GM12873 (cell line): Measurements from ENCODE around the gene LAMC2.

Source experiments
- TF ChIP-seq, protein P1 (sequence below): IDR thresholded peaks from 2 replicates; pipeline ENCODE4 v1.5.1; 2012; ENCODE audit warnings: low read depth, mild to moderate bottlenecking, moderate library complexity, low read length, control low read depth; ENCODE audit not compliant: insufficient read depth; ENCODE audit errors: missing control alignments

Gene LAMC2

DNA sequence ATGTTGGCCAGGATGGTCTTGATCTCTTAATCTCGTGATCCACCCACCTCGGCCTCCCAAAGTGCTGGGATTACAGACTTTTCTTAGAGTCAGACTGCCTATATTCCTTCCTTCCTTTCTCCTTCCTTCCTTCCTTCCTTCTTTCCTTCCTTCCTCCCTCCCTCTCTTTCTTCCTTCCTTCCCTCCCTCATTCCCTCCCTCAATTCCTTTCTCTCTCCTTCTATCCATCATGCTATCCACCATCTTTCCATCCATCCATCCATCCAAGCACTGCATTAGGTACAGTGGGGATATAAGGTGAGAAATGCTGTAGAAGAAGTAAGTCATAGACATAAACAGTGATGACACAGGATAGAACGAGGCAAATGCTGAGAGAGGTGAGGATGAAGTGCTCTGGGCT, 13.2 kb downstream of the LAMC2 start:
- TF ChIP-seq, protein P1, sequence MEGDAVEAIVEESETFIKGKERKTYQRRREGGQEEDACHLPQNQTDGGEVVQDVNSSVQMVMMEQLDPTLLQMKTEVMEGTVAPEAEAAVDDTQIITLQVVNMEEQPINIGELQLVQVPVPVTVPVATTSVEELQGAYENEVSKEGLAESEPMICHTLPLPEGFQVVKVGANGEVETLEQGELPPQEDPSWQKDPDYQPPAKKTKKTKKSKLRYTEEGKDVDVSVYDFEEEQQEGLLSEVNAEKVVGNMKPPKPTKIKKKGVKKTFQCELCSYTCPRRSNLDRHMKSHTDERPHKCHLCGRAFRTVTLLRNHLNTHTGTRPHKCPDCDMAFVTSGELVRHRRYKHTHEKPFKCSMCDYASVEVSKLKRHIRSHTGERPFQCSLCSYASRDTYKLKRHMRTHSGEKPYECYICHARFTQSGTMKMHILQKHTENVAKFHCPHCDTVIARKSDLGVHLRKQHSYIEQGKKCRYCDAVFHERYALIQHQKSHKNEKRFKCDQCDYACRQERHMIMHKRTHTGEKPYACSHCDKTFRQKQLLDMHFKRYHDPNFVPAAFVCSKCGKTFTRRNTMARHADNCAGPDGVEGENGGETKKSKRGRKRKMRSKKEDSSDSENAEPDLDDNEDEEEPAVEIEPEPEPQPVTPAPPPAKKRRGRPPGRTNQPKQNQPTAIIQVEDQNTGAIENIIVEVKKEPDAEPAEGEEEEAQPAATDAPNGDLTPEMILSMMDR, result no peak

DNA sequence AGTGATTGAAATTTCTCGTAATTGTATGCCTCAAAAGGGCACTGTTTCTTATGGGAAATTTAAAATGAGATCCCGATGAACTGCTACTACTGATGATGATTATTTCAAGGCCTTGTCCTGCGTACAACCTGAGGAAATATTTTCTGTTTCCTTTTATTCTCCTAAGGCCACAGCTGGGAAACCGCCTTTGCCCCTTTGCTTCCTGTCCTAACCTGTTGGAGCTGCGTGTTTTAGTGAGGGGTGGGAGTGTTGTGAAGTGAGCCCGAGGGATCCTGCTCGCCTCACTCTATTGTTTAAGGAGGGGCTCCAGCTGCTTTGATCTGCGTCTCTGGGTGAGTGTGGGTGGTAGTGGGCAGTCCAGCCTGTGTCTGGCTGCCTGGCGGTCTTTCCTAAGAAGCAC, 14.4 kb downstream of the LAMC2 start:
- TF ChIP-seq, protein P1, result no peak

DNA sequence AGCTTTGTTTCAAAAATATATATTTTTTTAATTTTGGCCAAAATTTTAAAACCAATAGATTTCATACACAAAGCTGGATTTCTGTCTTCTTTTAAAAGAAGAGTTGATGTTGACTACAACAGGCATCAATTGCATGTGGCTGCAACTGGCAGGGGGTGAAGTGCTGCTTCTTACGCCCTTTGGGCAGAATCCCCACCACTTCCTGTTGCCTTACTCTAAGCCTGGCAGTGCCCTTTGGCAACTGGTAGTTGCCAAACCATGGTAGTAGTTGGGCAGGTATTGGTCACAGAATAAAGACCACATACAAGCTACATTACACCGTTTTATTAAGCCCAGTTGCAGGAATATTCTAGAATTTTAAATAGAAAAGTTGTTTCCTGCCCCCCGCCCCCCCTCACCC, 17.0 kb downstream of the LAMC2 start:
- TF ChIP-seq, protein P1, result no peak

DNA sequence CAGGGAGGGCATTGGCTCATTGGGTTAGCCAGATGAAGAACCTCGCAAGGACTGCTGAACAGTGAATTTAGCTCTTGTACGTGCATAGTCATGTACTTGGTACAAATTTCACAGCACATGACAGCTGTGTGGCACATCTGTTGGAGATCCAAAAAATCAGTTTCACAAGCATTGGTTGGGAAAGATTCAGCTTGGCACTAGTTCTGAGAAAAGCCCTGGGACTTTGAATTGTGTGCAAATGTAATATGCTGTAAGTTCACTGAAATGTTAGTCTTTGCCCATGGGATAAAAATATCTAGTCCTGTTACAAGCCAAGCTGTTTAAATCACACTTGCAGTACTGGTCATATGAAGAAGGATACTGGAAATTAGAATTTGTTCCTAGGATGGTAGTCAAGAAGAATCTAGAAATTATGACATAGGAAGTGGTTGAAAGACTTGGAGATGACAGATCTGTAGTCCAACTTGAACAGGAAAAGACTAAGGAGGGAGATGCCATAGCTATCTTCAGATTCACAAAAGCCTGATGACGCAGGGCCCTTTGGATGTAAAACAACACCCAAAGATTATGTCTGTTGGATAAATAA, 19.2 kb downstream of the LAMC2 start:
- TF ChIP-seq, protein P1, result no peak

DNA sequence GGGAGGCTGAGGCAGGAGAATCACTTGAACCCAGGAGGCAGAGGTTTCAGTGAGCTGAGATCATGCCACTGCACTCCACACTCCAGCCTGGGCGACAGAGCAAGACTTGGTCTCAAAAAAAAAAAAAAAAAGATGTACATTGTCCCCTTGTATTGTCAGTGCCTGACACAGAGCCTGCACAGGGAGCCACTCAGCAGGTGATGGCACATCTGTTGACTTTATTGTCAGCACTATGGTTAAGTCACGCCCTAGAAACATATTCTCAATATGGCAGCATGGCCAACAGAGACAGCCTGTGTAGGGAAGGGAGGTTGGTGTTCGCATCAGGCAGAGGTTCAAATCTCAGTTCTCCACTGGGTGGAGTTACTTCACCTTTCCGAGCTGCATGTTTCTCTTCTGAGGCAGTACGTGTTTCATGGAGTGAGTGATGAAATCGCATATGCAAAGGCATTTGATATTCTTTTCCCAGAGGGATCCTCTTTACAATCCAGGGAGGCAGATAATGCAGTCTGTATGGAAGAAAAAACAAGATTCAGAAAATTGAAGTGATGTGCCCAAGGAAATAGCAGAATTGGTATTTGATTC, 20.6 kb downstream of the LAMC2 start:
- TF ChIP-seq, protein P1, result no peak

DNA sequence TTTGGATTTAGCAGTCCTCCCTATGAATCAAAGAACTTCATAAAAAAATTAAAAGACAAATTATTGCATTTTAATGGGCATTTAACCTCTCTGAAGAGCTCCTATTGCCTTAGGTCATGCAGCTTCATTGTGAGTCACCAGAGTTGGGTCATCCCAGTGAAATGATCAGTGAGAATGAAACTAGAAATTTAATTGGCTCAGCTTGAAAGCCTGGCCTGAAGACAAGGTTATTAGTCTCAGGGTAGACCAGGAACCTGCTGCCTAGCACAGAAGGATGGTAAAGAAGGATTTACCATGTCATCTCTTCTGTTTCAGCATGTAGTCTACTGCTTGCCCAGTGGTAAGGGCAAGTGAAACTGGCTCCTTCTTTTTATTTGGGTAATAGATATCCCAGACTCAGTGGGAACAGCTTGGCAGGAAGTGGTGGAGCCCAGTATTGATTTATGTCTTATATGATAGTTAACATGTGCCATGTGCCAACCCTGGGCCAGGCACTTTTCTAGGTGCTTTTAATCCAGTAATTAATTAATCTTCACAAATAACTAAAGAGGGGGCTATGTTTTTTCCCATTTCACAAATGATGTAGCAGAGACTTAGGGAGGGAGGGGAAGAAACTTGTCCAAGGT, 23.6 kb downstream of the LAMC2 start:
- TF ChIP-seq, protein P1, result no peak

DNA sequence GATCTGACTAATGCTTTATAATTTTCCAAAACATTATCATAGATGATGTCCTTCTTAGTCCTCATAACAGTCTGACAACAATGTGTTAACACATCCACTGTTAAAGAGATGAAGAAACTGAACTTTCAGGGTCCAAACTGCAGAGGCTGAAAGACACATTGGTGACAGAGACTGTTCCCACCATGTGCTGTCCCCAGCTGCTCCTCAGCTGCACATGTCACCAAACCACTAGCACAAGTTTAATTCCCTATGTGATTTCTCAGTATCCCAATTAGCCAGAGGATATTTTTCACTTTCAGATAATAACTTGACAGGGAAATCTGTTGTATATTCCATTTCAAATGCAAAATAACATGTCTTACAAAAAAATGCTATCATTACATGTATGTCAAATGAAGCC, 24.6 kb downstream of the LAMC2 start:
- TF ChIP-seq, protein P1, result no peak
